GM19438 (cell line): ENCODE results near the gene C1orf226.

Source experiments
- ATAC-seq: cut with Tn5 transposase; IDR thresholded peaks from one replicate; pipeline ENCODE4 v1.9.1; 2021; ENCODE audit warnings: low read depth; ENCODE audit not compliant: unreplicated experiment

Gene C1orf226

GRCh38 chr1:162365284-162366020, 16.1 kb upstream of the C1orf226 start:
- no peak for ATAC-seq

- ATAC-seq = no peak
Observed at GRCh38 chr1:162366149-162366548, 15.4 kb upstream of the C1orf226 start.

DNA sequence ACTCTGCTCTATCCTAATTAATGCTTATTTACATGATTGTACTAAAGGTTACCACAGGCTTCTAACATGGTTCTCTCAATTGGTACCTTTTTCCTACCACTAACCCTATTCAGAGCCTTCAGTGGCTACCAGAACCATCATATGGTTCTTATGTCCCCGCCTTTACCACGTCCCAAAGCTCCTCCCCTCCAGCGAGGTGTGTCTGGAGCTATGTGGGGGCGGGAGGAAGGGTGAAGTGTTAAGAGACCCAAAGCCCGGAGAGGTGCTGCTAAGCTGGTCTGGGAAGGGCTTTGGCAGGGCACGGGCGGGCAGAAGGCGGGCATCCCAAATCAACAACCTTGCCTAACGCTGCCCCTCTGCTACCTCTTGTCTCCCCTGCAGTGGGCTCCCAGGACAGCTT, 14.9 kb upstream of the C1orf226 start:
- ATAC-seq = no peak

DNA sequence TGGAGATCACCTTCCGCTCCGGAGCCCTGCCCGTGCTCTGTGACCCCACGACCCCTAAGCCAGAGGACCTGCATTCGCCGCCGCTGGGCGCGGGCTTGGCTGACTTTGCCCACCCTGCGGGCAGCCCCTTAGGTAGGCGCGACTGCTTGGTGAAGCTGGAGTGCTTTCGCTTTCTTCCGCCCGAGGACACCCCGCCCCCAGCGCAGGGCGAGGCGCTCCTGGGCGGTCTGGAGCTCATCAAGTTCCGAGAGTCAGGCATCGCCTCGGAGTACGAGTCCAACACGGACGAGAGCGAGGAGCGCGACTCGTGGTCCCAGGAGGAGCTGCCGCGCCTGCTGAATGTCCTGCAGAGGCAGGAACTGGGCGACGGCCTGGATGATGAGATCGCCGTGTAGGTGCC, 14.5 kb upstream of the C1orf226 start:
- ATAC-seq = no peak

- ATAC-seq = no peak
Observed at GRCh38 chr1:162367772-162368171, 13.8 kb upstream of the C1orf226 start.

- no peak for ATAC-seq
Observed at GRCh38 chr1:162368451-162368850, 13.1 kb upstream of the C1orf226 start.

- ATAC-seq = no peak
Observed at GRCh38 chr1:162369571-162369970, 12.0 kb upstream of the C1orf226 start.

DNA sequence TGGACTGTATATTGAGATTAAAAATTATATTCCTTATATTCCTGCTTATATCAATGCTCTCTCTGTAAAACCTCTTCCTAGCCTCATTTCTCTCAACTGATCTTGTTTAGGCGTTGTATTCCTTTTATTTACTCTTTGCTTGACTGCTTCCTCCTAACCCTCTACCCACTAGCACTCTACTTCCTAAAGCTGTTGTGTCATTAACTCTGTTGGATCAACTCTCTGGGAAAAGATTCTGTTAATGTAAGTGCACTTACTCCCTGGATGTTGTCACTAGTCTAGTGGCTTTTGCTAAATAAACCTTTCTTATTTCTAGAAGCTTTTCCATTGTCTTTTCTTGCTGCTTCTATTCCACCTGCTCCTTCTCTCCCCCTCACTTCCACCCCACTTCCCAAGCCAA, 11.4 kb upstream of the C1orf226 start:
- ATAC-seq = no peak

DNA sequence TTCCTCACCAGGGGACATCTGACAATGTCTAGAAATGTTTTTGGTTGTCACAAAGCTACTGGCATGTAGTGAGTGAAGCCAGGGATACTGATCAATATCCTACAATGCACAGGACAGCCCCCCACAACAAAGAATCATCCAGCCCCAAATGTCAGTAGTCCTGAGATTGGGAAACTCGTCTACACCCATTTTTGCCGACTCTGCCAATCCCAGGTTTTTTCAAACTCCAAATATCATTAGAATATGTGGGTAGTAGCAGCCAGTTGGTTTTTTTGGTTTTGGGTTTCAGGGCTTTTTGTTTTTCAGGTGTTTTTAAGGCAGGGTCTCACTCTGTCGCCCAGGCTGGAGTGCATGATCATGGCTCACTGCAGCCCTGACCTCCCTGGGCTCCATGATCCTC, 10.8 kb upstream of the C1orf226 start:
- no peak for ATAC-seq

- ATAC-seq = no peak
Observed at GRCh38 chr1:162371611-162372010, 9.9 kb upstream of the C1orf226 start.

- ATAC-seq = no peak
Observed at GRCh38 chr1:162372159-162373071, 9.1 kb upstream of the C1orf226 start.

DNA sequence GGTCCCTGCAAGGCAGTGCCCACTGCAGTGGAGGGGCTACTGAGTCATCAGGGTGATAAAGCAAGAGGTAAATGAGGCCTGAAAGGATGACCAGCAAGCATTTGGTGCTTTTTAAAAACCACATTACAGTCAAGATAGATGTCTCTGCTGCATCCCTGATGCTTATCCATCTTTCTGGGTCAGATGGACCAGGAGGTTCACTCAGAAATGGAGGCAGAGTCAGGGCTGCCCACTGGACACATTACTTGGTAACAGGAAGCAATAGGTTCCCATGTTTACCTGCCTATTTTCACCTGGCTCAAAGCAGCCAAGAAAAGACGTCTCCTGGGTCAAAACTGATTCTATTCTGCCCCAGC, 8.5 kb upstream of the C1orf226 start:
- no peak for ATAC-seq

- no peak for ATAC-seq
Observed at GRCh38 chr1:162373541-162374260, 7.8 kb upstream of the C1orf226 start.

DNA sequence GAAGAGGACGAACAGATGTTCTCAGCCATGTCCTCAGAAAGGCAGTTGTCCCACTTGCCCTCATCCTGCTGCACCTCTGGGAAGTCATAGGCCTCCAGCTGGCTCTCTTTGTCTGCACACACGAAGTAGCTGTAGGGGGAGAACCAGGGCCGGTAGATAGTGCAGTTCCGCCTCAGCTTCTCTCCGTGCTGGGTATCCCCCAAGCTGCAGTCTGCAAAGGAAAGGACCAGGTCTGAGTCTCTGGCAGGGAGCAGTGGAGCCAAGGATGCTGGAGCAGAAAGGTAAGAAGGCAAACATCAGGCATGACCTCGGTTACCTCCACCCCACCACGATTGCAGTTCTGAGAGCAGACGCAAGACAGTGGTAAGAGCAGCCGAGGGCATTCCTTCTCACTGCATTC, 7.1 kb upstream of the C1orf226 start:
- ATAC-seq = no peak

GRCh38 chr1:162375463-162375862, 6.1 kb upstream of the C1orf226 start:
- ATAC-seq = no peak

GRCh38 chr1:162376691-162377090, 4.8 kb upstream of the C1orf226 start, which contains the start of gene SPATA46:
SPATA46 (minus strand) TSS chr1:162376854; CDS start chr1:162376790, 64 bp downstream.
- ATAC-seq = no peak

- no peak for ATAC-seq
Observed at GRCh38 chr1:162380061-162380846, 1.3 kb upstream of the C1orf226 start.

DNA sequence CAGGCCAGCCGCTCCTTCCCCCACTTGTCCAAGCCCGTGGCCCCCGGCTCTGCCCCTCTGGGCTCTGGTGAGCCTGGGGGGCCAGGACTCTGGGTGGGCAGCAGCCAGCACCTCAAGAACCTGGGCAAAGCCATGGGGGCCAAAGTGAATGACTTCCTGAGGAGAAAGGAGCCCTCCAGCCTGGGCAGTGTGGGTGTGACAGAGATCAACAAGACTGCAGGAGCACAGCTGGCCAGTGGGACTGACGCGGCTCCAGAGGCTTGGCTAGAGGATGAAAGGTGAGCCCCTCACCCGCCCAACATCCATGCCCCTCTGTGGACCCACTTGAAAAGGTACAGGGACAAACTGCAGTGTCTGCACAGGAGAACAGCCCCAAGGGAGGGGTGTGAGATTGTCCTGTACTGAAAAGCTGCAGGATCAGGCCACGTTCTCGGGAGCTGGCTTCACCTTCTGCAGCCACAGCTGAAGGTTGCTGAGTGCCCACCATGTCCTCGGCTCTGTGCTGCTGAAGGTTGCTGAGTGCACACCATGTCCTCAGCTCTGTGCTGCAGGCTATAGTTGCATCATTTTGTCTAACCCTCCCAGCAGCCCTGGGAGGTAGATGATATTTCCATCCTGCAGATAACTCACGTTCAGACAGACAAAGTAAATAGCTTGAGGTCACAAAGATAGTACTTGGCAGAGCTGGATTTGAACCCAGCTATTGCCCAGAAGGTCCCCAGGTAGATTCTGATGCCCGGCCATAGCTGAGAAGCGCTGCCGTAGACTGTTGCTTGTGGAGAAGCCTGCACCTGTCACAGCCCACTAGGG, 618 bp downstream of the C1orf226 start:
- no peak for ATAC-seq

DNA sequence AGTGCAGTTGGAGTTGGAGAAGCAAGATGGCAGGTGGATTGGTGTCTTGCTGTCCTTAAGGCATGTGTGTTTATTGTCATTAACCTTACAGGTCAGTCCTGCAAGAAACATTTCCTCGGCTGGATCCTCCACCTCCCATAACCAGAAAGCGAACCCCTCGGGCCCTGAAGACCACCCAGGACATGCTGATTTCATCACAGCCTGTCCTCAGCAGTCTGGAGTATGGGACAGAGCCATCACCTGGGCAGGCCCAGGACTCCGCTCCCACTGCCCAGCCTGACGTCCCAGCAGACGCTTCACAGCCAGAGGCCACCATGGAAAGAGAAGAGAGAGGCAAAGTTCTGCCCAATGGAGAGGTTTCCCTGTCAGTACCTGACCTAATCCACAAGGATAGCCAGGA, 1.6 kb downstream of the C1orf226 start:
- ATAC-seq = no peak

- no peak for ATAC-seq
Observed at GRCh38 chr1:162383516-162383915, 2.0 kb downstream of the C1orf226 start.
